ENCODE measurements around the gene MMD. TPM values are rescaled to one million over a fixed set of nuclear protein-coding genes. Genes with fewer than 3 reads are reported as not detected.

The MMD gene
- total and polyA plus RNA-seq, 9 of the 15 experiments (the other 6 are each of a cell fraction or from before 2014, with no cell fraction given): 3.1 to 18.9 (median 10.7) TPM

DNA sequence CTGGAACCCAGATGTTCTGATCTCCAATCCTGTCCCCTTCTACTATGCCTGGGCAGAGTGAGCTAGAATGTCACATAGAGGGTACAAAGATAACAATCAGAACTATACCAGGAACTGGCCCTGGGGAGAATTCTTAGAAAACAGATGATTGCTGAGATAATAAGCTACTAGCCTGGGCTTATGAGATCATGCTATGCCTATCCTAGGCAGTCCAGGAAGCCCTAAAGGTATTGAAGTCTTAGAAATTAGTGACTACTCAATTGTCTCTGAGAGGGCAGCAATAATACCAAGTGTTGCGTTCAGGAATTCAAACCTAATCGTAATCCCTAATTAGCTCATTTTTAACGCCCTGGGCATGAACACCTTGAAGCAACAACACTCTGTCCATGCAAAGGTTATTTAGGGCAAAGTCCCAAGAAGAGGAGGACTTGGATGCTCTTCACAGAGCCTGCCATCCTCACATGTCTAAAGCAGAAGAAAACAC, 77.1 kb downstream of the MMD start (continued):
- TF ChIP-seq FIP1L1 (IDR thresholded peaks at IDR 0.05; ENCODE audit: low read depth, low read length, poor library complexity, severe bottlenecking): no peak
- TF ChIP-seq SRSF3 (IDR thresholded peaks at IDR 0.05; ENCODE audit: insufficient read depth, low read length): no peak
- TF ChIP-seq, protein P1, sequence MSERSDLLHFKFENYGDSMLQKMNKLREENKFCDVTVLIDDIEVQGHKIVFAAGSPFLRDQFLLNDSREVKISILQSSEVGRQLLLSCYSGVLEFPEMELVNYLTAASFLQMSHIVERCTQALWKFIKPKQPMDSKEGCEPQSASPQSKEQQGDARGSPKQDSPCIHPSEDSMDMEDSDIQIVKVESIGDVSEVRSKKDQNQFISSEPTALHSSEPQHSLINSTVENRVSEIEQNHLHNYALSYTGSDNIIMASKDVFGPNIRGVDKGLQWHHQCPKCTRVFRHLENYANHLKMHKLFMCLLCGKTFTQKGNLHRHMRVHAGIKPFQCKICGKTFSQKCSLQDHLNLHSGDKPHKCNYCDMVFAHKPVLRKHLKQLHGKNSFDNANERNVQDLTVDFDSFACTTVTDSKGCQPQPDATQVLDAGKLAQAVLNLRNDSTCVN (CRISPR knock-in tag; IDR thresholded peaks at IDR 0.05): no peak
- peak; percentile 76 for TF ChIP-seq NCOR1 (IDR thresholded peaks at IDR 0.05)
- no peak for TF ChIP-seq KLF6 (CRISPR knock-in tag; IDR thresholded peaks at IDR 0.05; ENCODE audit: borderline replicate concordance)
- TF ChIP-seq HMBOX1 (IDR thresholded peaks at IDR 0.05): peak; percentile 73
- no peak for TF ChIP-seq YBX1 (IDR thresholded peaks at IDR 0.05)
- no peak for TF ChIP-seq ESRRB (CRISPR knock-in tag; IDR thresholded peaks at IDR 0.05; ENCODE audit: borderline replicate concordance)
- TF ChIP-seq, protein P2, sequence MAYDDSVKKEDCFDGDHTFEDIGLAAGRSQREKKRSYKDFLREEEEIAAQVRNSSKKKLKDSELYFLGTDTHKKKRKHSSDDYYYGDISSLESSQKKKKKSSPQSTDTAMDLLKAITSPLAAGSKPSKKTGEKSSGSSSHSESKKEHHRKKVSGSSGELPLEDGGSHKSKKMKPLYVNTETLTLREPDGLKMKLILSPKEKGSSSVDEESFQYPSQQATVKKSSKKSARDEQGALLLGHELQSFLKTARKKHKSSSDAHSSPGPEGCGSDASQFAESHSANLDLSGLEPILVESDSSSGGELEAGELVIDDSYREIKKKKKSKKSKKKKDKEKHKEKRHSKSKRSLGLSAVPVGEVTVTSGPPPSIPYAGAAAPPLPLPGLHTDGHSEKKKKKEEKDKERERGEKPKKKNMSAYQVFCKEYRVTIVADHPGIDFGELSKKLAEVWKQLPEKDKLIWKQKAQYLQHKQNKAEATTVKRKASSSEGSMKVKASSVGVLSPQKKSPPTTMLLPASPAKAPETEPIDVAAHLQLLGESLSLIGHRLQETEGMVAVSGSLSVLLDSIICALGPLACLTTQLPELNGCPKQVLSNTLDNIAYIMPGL (CRISPR knock-in tag; IDR thresholded peaks at IDR 0.05): no peak
- no peak for TF ChIP-seq PRPF4 (IDR thresholded peaks at IDR 0.05; ENCODE audit: insufficient read depth, low read depth, low read length, poor library complexity, severe bottlenecking)
- no peak for TF ChIP-seq E2F5 (CRISPR knock-in tag; IDR thresholded peaks at IDR 0.05)
- TF ChIP-seq EHMT2 (IDR thresholded peaks at IDR 0.05): no peak
- TF ChIP-seq SMARCE1 (IDR thresholded peaks at IDR 0.05): peak; percentile 96
- TF ChIP-seq, protein P3, sequence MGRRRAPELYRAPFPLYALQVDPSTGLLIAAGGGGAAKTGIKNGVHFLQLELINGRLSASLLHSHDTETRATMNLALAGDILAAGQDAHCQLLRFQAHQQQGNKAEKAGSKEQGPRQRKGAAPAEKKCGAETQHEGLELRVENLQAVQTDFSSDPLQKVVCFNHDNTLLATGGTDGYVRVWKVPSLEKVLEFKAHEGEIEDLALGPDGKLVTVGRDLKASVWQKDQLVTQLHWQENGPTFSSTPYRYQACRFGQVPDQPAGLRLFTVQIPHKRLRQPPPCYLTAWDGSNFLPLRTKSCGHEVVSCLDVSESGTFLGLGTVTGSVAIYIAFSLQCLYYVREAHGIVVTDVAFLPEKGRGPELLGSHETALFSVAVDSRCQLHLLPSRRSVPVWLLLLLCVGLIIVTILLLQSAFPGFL (CRISPR knock-in tag; IDR thresholded peaks at IDR 0.05): no peak
- TF ChIP-seq NCOA1 (IDR thresholded peaks at IDR 0.05; ENCODE audit: low read depth): peak; percentile 77; the same call in 1 of the 2 replicates
- 0 out of 2 replicates have a peak, but pooled peaks have one; percentile 33 for TF ChIP-seq MBD2 (IDR thresholded peaks at IDR 0.05; ENCODE audit: borderline replicate concordance, low read depth)
- no peak for TF ChIP-seq SREBF1 (IDR thresholded peaks at IDR 0.05; ENCODE audit: borderline replicate concordance, low read depth, low read length)
- TF ChIP-seq SRSF7 (optimal IDR thresholded peaks at IDR 0.05; ENCODE audit: low read depth, low read length): no peak
- no peak for TF ChIP-seq ZSCAN32 (CRISPR knock-in tag; IDR thresholded peaks at IDR 0.05)
- peak; percentile 63 for TF ChIP-seq FOSL1 (tag; conservative IDR thresholded peaks at IDR 0.05)
- peak; percentile 95 for TF ChIP-seq SMARCC2 (IDR thresholded peaks at IDR 0.05; ENCODE audit: low read depth)
- no peak for TF ChIP-seq HOMEZ (CRISPR knock-in tag; IDR thresholded peaks at IDR 0.05)

Measured in K562 (cell line).